Body of pancreas (tissue), 4 donors: ENCODE measurements around the gene CNTNAP2.

ENCODE experiments used
- CTCF ChIP-seq, 7 experiments: fragments of 450-650 bp in 4 of 7; fragments of 200-600 bp in 3 of 7; sonication (generic) in 3 of 7; IDR thresholded peaks; one replicate each; pipeline ENCODE4 v1.5.1; 2016 to 2019; ENCODE audit warnings: antibody characterized with exemption in 7 of 7
- POLR2A ChIP-seq, 3 donors: fragments of 450-650 bp; IDR thresholded peaks; one replicate each; pipeline ENCODE4 v1.6.1; 2016; ENCODE audit warnings: antibody characterized with exemption in 3 of 3, mild to moderate bottlenecking in 2 of 3

- TF ChIP-seq CTCF (IDR thresholded peaks at IDR 0.05) (no peak), POLR2A (IDR thresholded peaks at IDR 0.05) (no peak)
Measured at GRCh38 chr7:147023440-147023839, 906.8 kb downstream of the CNTNAP2 start.
